Endothelial cell of umbilical vein (primary cell): ENCODE data around the gene ESPN. TPM values are rescaled to one million over a fixed set of nuclear protein-coding genes. Genes with fewer than 3 reads are reported as not detected.

Experiments
- BruUV-seq: library from RNA; stranded (reverse); fragments of 400-500 nt; replicated peaks from 2 replicates; lab custom pipeline; 2021; lab: Mats Ljungman, UMichigan
- CTCF ChIA-PET: fragments of 300-600, 350-600 bp; sonication (Branson Sonifier 250); formaldehyde crosslinking; loops from one replicate; lab custom pipeline; 2021; ENCODE audit warnings: antibody characterized with exemption, inconsistent platforms; lab: Charles Lee
- POLR2A ChIA-PET: fragments of 300-600, 350-600 bp; sonication (Branson Sonifier 250); formaldehyde crosslinking; loops from one replicate; lab custom pipeline; 2021; ENCODE audit warnings: antibody characterized with exemption, inconsistent platforms; lab: Charles Lee
- DNase-seq: peaks from one replicate; pipeline ENCODE4 v3.0.0-alpha.2; 2011; ENCODE audit warnings: low read depth, low spot score
- FAIRE-seq: peaks from 2 replicates; lab custom pipeline; 2011; peaks lifted over from hg19 to GRCh38; lab: Jason Lieb, UNC
- H2AFZ ChIP-seq: 2 replicates; pipeline ENCODE4 v1.6.0; 2012; ENCODE audit warnings: low read depth, low read length, control low read depth, inconsistent platforms
- H3K27ac ChIP-seq: 2 replicates; pipeline ENCODE4 v1.5.1; 2011; ENCODE audit warnings: low read depth, mild to moderate bottlenecking, control low read depth, low read length, moderate library complexity; ENCODE audit not compliant: insufficient read depth
- H3K27me3 ChIP-seq, 2 experiments: 2 replicates each; pipeline versions ENCODE4 v1.6.0 to v1.6.1; 2011; ENCODE audit warnings: low read length in 2 of 2, mixed read lengths in 1 of 2; ENCODE audit not compliant: control insufficient read depth in 2 of 2, insufficient read depth in 2 of 2
- H3K36me3 ChIP-seq, 2 experiments: 2 replicates in 1 of 2; 3 replicates in 1 of 2; pipeline ENCODE4 v1.5.1; 2011; ENCODE audit warnings: low read length in 2 of 2, mild to moderate bottlenecking in 1 of 2, moderate library complexity in 1 of 2; ENCODE audit not compliant: control insufficient read depth in 2 of 2, insufficient read depth in 2 of 2; ENCODE audit errors: extremely low read depth in 1 of 2
- H3K4me1 ChIP-seq: 3 replicates; pipeline ENCODE4 v1.5.1; 2011; ENCODE audit warnings: mild to moderate bottlenecking, low read length; ENCODE audit not compliant: control insufficient read depth, insufficient read depth; ENCODE audit errors: extremely low read depth
- H3K4me2 ChIP-seq: 2 replicates; pipeline ENCODE4 v1.6.1; 2011; ENCODE audit warnings: low read length, control low read depth, mixed read lengths; ENCODE audit not compliant: insufficient read depth
- H3K4me3 ChIP-seq, 3 experiments: fragments of 200-600 bp in 1 of 3; sonication (generic), shearing (Covaris generic) in 1 of 3; replicated peaks in 1 of 3; 2 replicates each; pipeline ENCODE4 v1.5.1; 2011 to 2016; ENCODE audit warnings: control low read depth in 3 of 3, low read length in 3 of 3, mild to moderate bottlenecking in 2 of 3, inconsistent platforms in 1 of 3, low read depth in 1 of 3, moderate library complexity in 1 of 3; ENCODE audit not compliant: insufficient read depth in 1 of 3
- H3K79me2 ChIP-seq: 2 replicates; pipeline ENCODE4 v1.6.0; 2012; ENCODE audit warnings: low read length, inconsistent platforms; ENCODE audit not compliant: control insufficient read depth, insufficient read depth
- H3K9ac ChIP-seq: replicated peaks from 2 replicates; pipeline ENCODE3; 2011; ENCODE audit warnings: low read length, control low read depth; ENCODE audit not compliant: insufficient read depth; ENCODE audit errors: extremely low read depth
- H3K9me1 ChIP-seq: replicated peaks from 3 replicates; pipeline ENCODE4 v1.6.0; 2011; ENCODE audit warnings: mild to moderate bottlenecking, low read length; ENCODE audit not compliant: control insufficient read depth, insufficient read depth; ENCODE audit errors: extremely low read depth
- H3K9me3 ChIP-seq: replicated peaks from 2 replicates; pipeline ENCODE4 v1.5.1; 2012; ENCODE audit warnings: low read length, inconsistent platforms; ENCODE audit not compliant: control insufficient read depth, insufficient read depth
- H4K20me1 ChIP-seq: replicated peaks from 2 replicates; pipeline ENCODE3; 2011; ENCODE audit warnings: mild to moderate bottlenecking, low read length; ENCODE audit not compliant: control insufficient read depth, insufficient read depth; ENCODE audit errors: extremely low read depth
- CTCF ChIP-seq, 2 donors: IDR thresholded peaks; 1 replicate in 1 of 2; 2 replicates in 1 of 2; pipeline ENCODE4 v1.5.1; 2011; ENCODE audit warnings: low read length in 2 of 2, mild to moderate bottlenecking in 2 of 2, moderate library complexity in 2 of 2, control low read depth in 1 of 2, inconsistent platforms in 1 of 2, low read depth in 1 of 2; ENCODE audit not compliant: insufficient read depth in 1 of 2; ENCODE audit errors: extremely low read depth in 1 of 2
- EZH2 ChIP-seq: IDR thresholded peaks from 2 replicates; pipeline ENCODE4 v1.6.1; 2012; ENCODE audit warnings: borderline replicate concordance, low read depth, mild to moderate bottlenecking, moderate library complexity, low read length, inconsistent platforms; ENCODE audit not compliant: severe bottlenecking
- FOS ChIP-seq: IDR thresholded peaks from 2 replicates; pipeline ENCODE4 v1.6.1; 2011; ENCODE audit warnings: mild to moderate bottlenecking, low read length, moderate library complexity, borderline replicate concordance; ENCODE audit not compliant: insufficient read depth
- GATA2 ChIP-seq: IDR thresholded peaks from 2 replicates; pipeline ENCODE4 v1.7.0; 2011; ENCODE audit warnings: low read depth, mild to moderate bottlenecking, moderate library complexity, mixed read lengths, low read length; ENCODE audit not compliant: insufficient read length, insufficient read depth
- JUN ChIP-seq: IDR thresholded peaks from 2 replicates; pipeline ENCODE4 v1.6.1; 2011; ENCODE audit warnings: borderline replicate concordance, low read depth; ENCODE audit not compliant: insufficient read length, insufficient read depth
- MAX ChIP-seq: IDR thresholded peaks from 2 replicates; pipeline ENCODE4 v1.6.1; 2011; ENCODE audit not compliant: insufficient read depth, insufficient read length
- MYC ChIP-seq: IDR thresholded peaks from one replicate; pipeline ENCODE4 v1.6.1; 2011; ENCODE audit warnings: mild to moderate bottlenecking, low read depth, low read length
- POLR2A ChIP-seq: IDR thresholded peaks from 2 replicates; pipeline ENCODE4 v1.6.1; 2012; ENCODE audit warnings: low read depth, mild to moderate bottlenecking, control low read depth, low read length
- POLR2AphosphoS5 ChIP-seq: IDR thresholded peaks from 2 replicates; pipeline ENCODE4 v1.6.1; 2012; ENCODE audit warnings: low read depth, mild to moderate bottlenecking, control low read depth, low read length, moderate library complexity; ENCODE audit not compliant: insufficient read depth
- dilution Hi-C: fragments of 300-500 bp; cut with MboI; formaldehyde crosslinking; loops from one replicate; pipeline ENCODE4 v1.15.0; 2019; ENCODE audit warnings: low sequenced_read_pairs; ENCODE audit not compliant: extremely low pct_ligation_motif_present
- intact Hi-C: fragments of 100-400 bp; cut with micrococcal nuclease; formaldehyde crosslinking; loops from one replicate; pipeline ENCODE4 v1.10.0; 2022
- polyA plus RNA-seq, 4 experiments: library from polyadenylated mRNA; depleted of rRNA in 3 of 4; stranded (reverse) in 3 of 4; unstranded in 1 of 4; fragments of >200 nt; gene quantifications; 2 replicates each; pipeline versions ENCODE4 v1.2.1 to v1.2.3, GENCODE V29; 2011 to 2012; ENCODE audit warnings: missing spikeins in 1 of 4
- total RNA-seq: library from RNA; stranded (reverse); gene quantifications from 2 replicates; pipeline ENCODE4 v1.2.3, GENCODE V29; 2021

Gene ESPN
- total and polyA plus RNA-seq, 2 donors (not counting 3 experiments of a cell fraction or from before 2014, with no cell fraction given): 0.54 to 0.71 TPM

- Histone ChIP-seq H4K20me1 (no peaks in the 10 kb centered on the region), H2AFZ (no peak overlapping the region), H3K9me1 (no peaks in the 10 kb centered on the region), H3K27me3 (peaks cover 0 to 2% of the 10 kb centered on the region in 2 experiments), H3K9me3 (no peaks in the 10 kb centered on the region), H3K4me1 (no peaks in the 10 kb centered on the region), H3K36me3 (no peaks in the 10 kb centered on the region), H3K4me2 (no peak overlapping the region), H3K27ac (no peak overlapping the region), H3K9ac (no peak overlapping the region), H3K4me3 (no peak overlapping the region), H3K79me2 (no peaks in the 10 kb centered on the region)
- ChIA-PET POLR2A (no interaction called here), CTCF (interaction anchor here (0.6 to 10.3 kb wide), 15 partner anchors 11 to 236 kb away, joined by 3 to 202 read pairs (median 4); partner anchors contain the start of genes ACOT7, ESPN, HES2 and PLEKHG5)
- BruUV-seq: no TSS peak
- no peak for DNase-seq
- TF ChIP-seq CTCF (IDR thresholded peaks at IDR 0.05; ENCODE audit: extremely low read depth in 1 of 2, insufficient read depth in 1 of 2, low read depth in 1 of 2, low read length in 2 of 2) (peak; percentile 11 to 44), EZH2 (no peak)
- dilution Hi-C loops (no loop called here), intact Hi-C loops (no loop called here)
- FAIRE-seq: no peak
Observed at GRCh38 chr1:6440198-6441126, 15.9 kb downstream of the ESPN start.

GRCh38 chr1:6441586-6441985, 17.0 kb downstream of the ESPN start:
- H3K27me3 ChIP-seq: peaks cover 2 to 6% of the 10 kb centered on the region in 2 experiments
- H3K27ac ChIP-seq: no peak overlapping the region
- BruUV-seq: no TSS peak
- no peak overlapping the region for H2AFZ ChIP-seq
- FAIRE-seq (no peak), DNase-seq (no peak)
- no peaks in the 10 kb centered on the region for H3K9me1 ChIP-seq
- H3K36me3 ChIP-seq: no peaks in the 10 kb centered on the region
- ChIA-PET POLR2A (no interaction called here), CTCF (interaction anchor here (1.2 to 10.3 kb wide), 5 partner anchors 18 to 205 kb away, joined by 3 to 202 read pairs (median 4); partner anchors contain the start of genes ESPN and HES2)
- no peaks in the 10 kb centered on the region for H4K20me1 ChIP-seq
- intact Hi-C loops (no loop called here), dilution Hi-C loops (no loop called here)
- H3K4me3 ChIP-seq: no peak overlapping the region
- H3K4me2 ChIP-seq: no peak overlapping the region
- no peak overlapping the region for H3K9ac ChIP-seq
- no peaks in the 10 kb centered on the region for H3K9me3 ChIP-seq
- TF ChIP-seq JUN: no peak
- no peak for TF ChIP-seq CTCF (IDR thresholded peaks at IDR 0.05; ENCODE audit: extremely low read depth in 1 of 2, insufficient read depth in 1 of 2, low read depth in 1 of 2, low read length in 2 of 2)
- no peak for TF ChIP-seq MAX
- TF ChIP-seq EZH2: no peak
- TF ChIP-seq FOS: no peak
- no peak for TF ChIP-seq GATA2
- no peak for TF ChIP-seq MYC
- no peak for TF ChIP-seq POLR2A
- no peak for TF ChIP-seq POLR2AphosphoS5
- H3K79me2 ChIP-seq: no peaks in the 10 kb centered on the region
- no peaks in the 10 kb centered on the region for H3K4me1 ChIP-seq
